ENCODE results near the gene USP47.

The USP47 gene

GRCh38 chr11:11898648-11899047 lies 56.9 kb downstream of the USP47 start:
- no peak for DNase-seq (ENCODE audit: low read depth)
- TF ChIP-seq, protein P1, sequence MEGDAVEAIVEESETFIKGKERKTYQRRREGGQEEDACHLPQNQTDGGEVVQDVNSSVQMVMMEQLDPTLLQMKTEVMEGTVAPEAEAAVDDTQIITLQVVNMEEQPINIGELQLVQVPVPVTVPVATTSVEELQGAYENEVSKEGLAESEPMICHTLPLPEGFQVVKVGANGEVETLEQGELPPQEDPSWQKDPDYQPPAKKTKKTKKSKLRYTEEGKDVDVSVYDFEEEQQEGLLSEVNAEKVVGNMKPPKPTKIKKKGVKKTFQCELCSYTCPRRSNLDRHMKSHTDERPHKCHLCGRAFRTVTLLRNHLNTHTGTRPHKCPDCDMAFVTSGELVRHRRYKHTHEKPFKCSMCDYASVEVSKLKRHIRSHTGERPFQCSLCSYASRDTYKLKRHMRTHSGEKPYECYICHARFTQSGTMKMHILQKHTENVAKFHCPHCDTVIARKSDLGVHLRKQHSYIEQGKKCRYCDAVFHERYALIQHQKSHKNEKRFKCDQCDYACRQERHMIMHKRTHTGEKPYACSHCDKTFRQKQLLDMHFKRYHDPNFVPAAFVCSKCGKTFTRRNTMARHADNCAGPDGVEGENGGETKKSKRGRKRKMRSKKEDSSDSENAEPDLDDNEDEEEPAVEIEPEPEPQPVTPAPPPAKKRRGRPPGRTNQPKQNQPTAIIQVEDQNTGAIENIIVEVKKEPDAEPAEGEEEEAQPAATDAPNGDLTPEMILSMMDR (IDR thresholded peaks at IDR 0.05; ENCODE audit: low read depth, low read length): no peak
- TF ChIP-seq MYC (IDR thresholded peaks at IDR 0.05; ENCODE audit: low read depth, low read length) (no peak), POLR2A (IDR thresholded peaks at IDR 0.05; ENCODE audit: extremely low read depth, insufficient read length) (no peak)
- no peak overlapping the region for H3K4me3 ChIP-seq (ENCODE audit: low read depth, low read length)

DNA sequence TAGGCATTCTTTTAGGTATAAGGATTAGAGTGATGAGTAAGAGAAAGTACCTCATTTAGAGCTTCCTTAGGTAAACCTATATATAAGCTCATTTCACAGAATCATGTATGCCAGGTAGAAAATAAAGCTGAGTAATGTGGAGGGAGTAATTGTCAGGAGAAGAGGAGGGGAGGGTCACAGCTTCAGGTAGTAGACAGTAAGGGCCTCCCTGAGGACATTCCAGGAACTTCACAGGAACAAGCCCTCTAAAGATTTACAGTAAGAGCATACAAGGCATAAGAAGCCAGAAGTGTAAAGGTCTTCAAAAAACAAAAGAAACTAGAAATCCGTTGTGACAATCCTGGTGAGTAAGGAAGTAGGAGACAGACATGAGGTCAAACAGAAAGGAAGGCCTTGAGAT lies 57.6 kb downstream of the USP47 start:
- TF ChIP-seq POLR2A (IDR thresholded peaks at IDR 0.05; ENCODE audit: extremely low read depth, insufficient read length) (no peak), MAX (IDR thresholded peaks at IDR 0.05; ENCODE audit: low read depth, low read length) (no peak), MYC (IDR thresholded peaks at IDR 0.05; ENCODE audit: low read depth, low read length) (no peak)
- TF ChIP-seq, protein P1 (IDR thresholded peaks at IDR 0.05; ENCODE audit: low read depth, low read length): no peak
- DNase-seq (ENCODE audit: low read depth): no peak
- H3K4me3 ChIP-seq (ENCODE audit: low read depth, low read length): no peak overlapping the region

DNA sequence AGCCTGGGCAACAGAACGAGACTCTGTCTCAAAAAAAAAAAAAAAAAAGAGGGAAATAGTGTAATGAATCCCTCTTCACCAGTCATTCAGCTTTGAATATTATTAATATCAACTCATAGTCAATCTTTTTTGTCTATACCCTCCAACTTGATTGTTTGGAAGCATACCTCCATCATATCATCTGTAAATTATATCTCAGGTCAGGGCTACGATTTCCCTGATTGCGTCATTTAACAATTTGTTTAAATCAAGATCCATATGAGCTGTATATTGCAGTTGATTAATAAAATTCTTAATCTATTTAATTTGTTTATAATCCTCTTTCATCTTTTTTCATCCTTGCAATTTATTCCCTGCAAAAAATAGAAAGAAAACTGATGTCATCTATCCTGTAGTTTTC lies 60.2 kb downstream of the USP47 start:
- no peak overlapping the region for H3K4me3 ChIP-seq (ENCODE audit: low read depth, low read length)
- no peak for DNase-seq (ENCODE audit: low read depth)
- no peak for TF ChIP-seq MAX (IDR thresholded peaks at IDR 0.05; ENCODE audit: low read depth, low read length)
- no peak for TF ChIP-seq POLR2A (IDR thresholded peaks at IDR 0.05; ENCODE audit: extremely low read depth, insufficient read length)
- no peak for TF ChIP-seq MYC (IDR thresholded peaks at IDR 0.05; ENCODE audit: low read depth, low read length)
- TF ChIP-seq, protein P1 (IDR thresholded peaks at IDR 0.05; ENCODE audit: low read depth, low read length): no peak

DNA sequence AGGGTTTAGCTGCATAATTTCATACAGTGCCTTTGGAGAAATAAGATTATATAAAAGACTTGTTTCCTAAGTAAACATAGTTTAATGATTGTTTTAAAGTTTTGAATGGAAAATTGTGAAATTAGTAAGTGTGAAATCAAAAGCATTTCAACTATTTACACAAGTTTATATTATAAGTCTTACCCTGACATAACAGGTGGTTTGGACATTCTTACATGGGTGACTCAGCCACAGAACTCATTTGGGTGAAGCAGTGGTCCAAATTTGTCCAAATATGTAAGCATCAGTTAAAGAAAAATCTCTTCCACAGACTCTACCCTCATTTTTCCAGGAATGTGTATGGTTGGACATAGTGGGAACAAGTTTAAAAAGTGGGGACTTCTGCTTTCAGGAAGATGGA lies 68.0 kb downstream of the USP47 start:
- DNase-seq (ENCODE audit: low read depth): no peak
- H3K4me3 ChIP-seq (ENCODE audit: low read depth, low read length): no peak overlapping the region
- no peak for TF ChIP-seq MAX (IDR thresholded peaks at IDR 0.05; ENCODE audit: low read depth, low read length)
- TF ChIP-seq POLR2A (IDR thresholded peaks at IDR 0.05; ENCODE audit: extremely low read depth, insufficient read length): no peak
- TF ChIP-seq, protein P1 (IDR thresholded peaks at IDR 0.05; ENCODE audit: low read depth, low read length): no peak
- TF ChIP-seq MYC (IDR thresholded peaks at IDR 0.05; ENCODE audit: low read depth, low read length): no peak

DNA sequence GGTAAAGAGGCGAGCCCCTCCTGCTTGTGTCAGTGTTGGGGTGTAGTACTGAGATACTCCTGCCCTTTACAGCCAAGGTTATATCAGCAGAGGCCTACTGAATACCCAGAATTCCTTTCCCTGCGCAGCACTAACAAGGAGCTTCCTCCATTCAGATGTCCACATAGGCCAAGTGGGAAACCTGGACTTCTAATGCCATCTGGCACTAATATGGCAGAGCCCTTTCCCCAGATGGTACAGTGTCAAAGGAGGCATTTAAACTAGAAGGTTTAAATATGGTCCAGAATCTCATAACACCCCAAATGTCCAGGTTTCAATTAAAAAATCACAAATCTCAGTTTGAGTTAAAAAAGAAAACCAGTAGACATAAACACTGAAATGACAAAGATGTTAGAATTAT lies 68.8 kb downstream of the USP47 start:
- TF ChIP-seq, protein P1 (IDR thresholded peaks at IDR 0.05; ENCODE audit: low read depth, low read length): no peak
- TF ChIP-seq MYC (IDR thresholded peaks at IDR 0.05; ENCODE audit: low read depth, low read length) (no peak), MAX (IDR thresholded peaks at IDR 0.05; ENCODE audit: low read depth, low read length) (no peak), POLR2A (IDR thresholded peaks at IDR 0.05; ENCODE audit: extremely low read depth, insufficient read length) (no peak)
- DNase-seq (ENCODE audit: low read depth): no peak

GRCh38 chr11:11913395-11913794 lies 71.6 kb downstream of the USP47 start:
- TF ChIP-seq, protein P1 (IDR thresholded peaks at IDR 0.05; ENCODE audit: low read depth, low read length): no peak
- TF ChIP-seq MYC (IDR thresholded peaks at IDR 0.05; ENCODE audit: low read depth, low read length): no peak
- TF ChIP-seq MAX (IDR thresholded peaks at IDR 0.05; ENCODE audit: low read depth, low read length): no peak
- no peak for TF ChIP-seq POLR2A (IDR thresholded peaks at IDR 0.05; ENCODE audit: extremely low read depth, insufficient read length)
- no peak for DNase-seq (ENCODE audit: low read depth)
- H3K4me3 ChIP-seq (ENCODE audit: low read depth, low read length): no peak overlapping the region

More for the DNA sequence above, 68.8 kb downstream of the USP47 start:
- no peak overlapping the region for H3K4me3 ChIP-seq (ENCODE audit: low read depth, low read length)
